ENCODE data around the gene DLL1.

The DLL1 gene

GRCh38 chr6:170294813-170295509 is 4.1 kb upstream of the DLL1 start:
- FAIRE-seq: no peak

GRCh38 chr6:170294298-170294730 is 3.4 kb upstream of the DLL1 start:
- FAIRE-seq: no peak

- no peak for FAIRE-seq
These were observed 2.7 kb upstream of the DLL1 start for GRCh38 chr6:170293341-170294231.

- no peak for FAIRE-seq
These were observed 1.7 kb upstream of the DLL1 start for GRCh38 chr6:170292407-170293158.

GRCh38 chr6:170292111-170292406 is 1.2 kb upstream of the DLL1 start:
- FAIRE-seq: no peak

- no peak for FAIRE-seq
These were observed 613 bp upstream of the DLL1 start for GRCh38 chr6:170291271-170292110.

GRCh38 chr6:170289951-170290295 is 955 bp downstream of the DLL1 start:
- no peak for FAIRE-seq

GRCh38 chr6:170289180-170289931 is 1.5 kb downstream of the DLL1 start:
- no peak for FAIRE-seq

GRCh38 chr6:170288852-170289179 is 2.1 kb downstream of the DLL1 start:
- no peak for FAIRE-seq

GRCh38 chr6:170288091-170288631 is 2.7 kb downstream of the DLL1 start:
- FAIRE-seq: no peak

GRCh38 chr6:170287371-170287876 is 3.5 kb downstream of the DLL1 start:
- FAIRE-seq: no peak

- no peak for FAIRE-seq
These were observed 4.0 kb downstream of the DLL1 start for GRCh38 chr6:170286934-170287265.

- FAIRE-seq: no peak
These were observed 4.5 kb downstream of the DLL1 start for GRCh38 chr6:170286246-170286933.

GRCh38 chr6:170285482-170285881 is 5.4 kb downstream of the DLL1 start:
- FAIRE-seq: no peak

- no peak for FAIRE-seq
These were observed 5.9 kb downstream of the DLL1 start for GRCh38 chr6:170284866-170285469.

GRCh38 chr6:170284126-170284773 is 6.6 kb downstream of the DLL1 start:
- no peak for FAIRE-seq

- FAIRE-seq: no peak
These were observed 7.4 kb downstream of the DLL1 start for GRCh38 chr6:170283212-170284081.

- FAIRE-seq: no peak
These were observed 8.2 kb downstream of the DLL1 start for GRCh38 chr6:170282512-170283158.
